SJCRH30 (cell line): ENCODE data around the gene MYOD1. TPM values are rescaled to one million over a fixed set of nuclear protein-coding genes. Genes with fewer than 3 reads are reported as not detected.

Source experiments
- DNase-seq, 2 experiments: peaks; one replicate each; pipeline ENCODE4 v3.0.0-alpha.2; 2015 to 2020
- H3K27ac ChIP-seq: fragments of 250-450 bp; sonication (Bioruptor Pico); 2 replicates; pipeline ENCODE4 v1.5.1; 2020; ENCODE audit warnings: mild to moderate bottlenecking, moderate library complexity
- H3K27me3 ChIP-seq: fragments of 250-450 bp; sonication (Bioruptor Pico); 2 replicates; pipeline ENCODE4 v1.5.1; 2020; ENCODE audit warnings: mild to moderate bottlenecking, moderate library complexity
- H3K36me3 ChIP-seq: fragments of 250-450 bp; sonication (Bioruptor Pico); 2 replicates; pipeline ENCODE4 v1.5.1; 2020; ENCODE audit warnings: mild to moderate bottlenecking, moderate library complexity
- H3K4me1 ChIP-seq: fragments of 250-450 bp; sonication (Bioruptor Pico); 2 replicates; pipeline ENCODE4 v1.5.1; 2020; ENCODE audit warnings: mild to moderate bottlenecking, moderate library complexity
- H3K4me3 ChIP-seq: fragments of 250-450 bp; sonication (Bioruptor Pico); 2 replicates; pipeline ENCODE4 v1.5.1; 2020; ENCODE audit warnings: mild to moderate bottlenecking, moderate library complexity
- H3K9me3 ChIP-seq: fragments of 250-450 bp; sonication (Bioruptor Pico); replicated peaks from 2 replicates; pipeline ENCODE4 v1.5.1; 2020; ENCODE audit warnings: mild to moderate bottlenecking, moderate library complexity
- total RNA-seq: library from RNA; depleted of rRNA; stranded (reverse); fragments of >200 nt; shearing (Covaris generic); gene quantifications from 2 replicates; pipeline ENCODE4 v1.2.3, GENCODE V29; 2014

Gene MYOD1
- total RNA-seq, 1 experiment from 2014 or later = 675 TPM

DNA sequence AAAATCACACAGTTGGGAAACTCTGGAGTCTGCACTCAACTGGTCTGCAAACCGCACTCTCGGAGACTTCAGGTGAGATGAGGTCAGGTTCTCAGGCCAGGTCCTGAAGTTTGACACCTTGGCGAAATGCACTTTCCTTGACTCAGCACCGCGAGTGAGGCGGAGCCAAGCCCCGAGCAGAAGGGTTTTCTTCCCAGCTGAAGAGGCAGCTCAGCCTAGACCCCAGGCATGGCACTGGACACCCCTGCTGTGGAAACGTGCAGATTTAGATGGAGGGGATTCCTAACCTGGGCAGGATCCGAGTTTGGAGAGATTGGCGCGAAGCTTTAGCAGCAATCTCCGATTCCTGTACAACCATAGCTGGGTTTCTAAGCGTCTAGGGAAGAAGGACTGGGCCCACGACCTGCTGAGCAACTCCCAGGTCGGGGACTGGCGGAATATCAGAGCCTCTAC, 835 bp upstream of the MYOD1 start:
- peak overlapping the region; percentile 89 for H3K4me3 ChIP-seq
- H3K36me3 ChIP-seq = peaks cover 38% of the 10 kb centered on the region
- H3K27ac ChIP-seq = peak overlapping the region; percentile 92
- no peaks in the 10 kb centered on the region for H3K9me3 ChIP-seq
- peak in 1 of 2 experiments; percentile 58 for DNase-seq
- H3K4me1 ChIP-seq = peaks cover 56% of the 10 kb centered on the region
- no peaks in the 10 kb centered on the region for H3K27me3 ChIP-seq

DNA sequence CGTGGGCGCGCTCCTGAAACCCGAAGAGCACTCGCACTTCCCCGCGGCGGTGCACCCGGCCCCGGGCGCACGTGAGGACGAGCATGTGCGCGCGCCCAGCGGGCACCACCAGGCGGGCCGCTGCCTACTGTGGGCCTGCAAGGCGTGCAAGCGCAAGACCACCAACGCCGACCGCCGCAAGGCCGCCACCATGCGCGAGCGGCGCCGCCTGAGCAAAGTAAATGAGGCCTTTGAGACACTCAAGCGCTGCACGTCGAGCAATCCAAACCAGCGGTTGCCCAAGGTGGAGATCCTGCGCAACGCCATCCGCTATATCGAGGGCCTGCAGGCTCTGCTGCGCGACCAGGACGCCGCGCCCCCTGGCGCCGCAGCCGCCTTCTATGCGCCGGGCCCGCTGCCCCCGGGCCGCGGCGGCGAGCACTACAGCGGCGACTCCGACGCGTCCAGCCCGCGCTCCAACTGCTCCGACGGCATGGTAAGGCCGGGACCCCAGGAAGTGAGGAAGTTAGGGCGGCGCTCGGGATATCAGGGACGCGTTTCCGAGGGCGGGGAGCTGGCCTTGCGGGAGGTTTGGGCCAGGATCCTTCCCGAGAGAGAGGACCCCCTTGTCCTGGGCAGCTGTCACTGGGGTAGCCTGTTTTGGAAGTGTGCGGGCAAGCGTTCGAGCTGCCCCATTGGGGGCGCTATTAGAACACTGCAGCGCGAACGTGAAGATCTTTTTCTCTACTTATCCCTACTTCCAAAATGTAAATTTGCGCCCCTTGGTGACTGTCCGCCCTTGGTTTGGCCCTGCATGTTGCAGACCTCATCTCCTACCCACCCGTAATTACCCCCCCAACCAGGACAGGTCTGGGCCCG, 796 bp downstream of the MYOD1 start:
- peak overlapping the region; percentile 92 for H3K27ac ChIP-seq
- DNase-seq = peak; percentile 59 to 73
- peaks cover 49% of the 10 kb centered on the region for H3K36me3 ChIP-seq
- H3K4me3 ChIP-seq = peak overlapping the region; percentile 89
- H3K4me1 ChIP-seq = peaks cover 51% of the 10 kb centered on the region
- no peaks in the 10 kb centered on the region for H3K27me3 ChIP-seq
- no peaks in the 10 kb centered on the region for H3K9me3 ChIP-seq

DNA sequence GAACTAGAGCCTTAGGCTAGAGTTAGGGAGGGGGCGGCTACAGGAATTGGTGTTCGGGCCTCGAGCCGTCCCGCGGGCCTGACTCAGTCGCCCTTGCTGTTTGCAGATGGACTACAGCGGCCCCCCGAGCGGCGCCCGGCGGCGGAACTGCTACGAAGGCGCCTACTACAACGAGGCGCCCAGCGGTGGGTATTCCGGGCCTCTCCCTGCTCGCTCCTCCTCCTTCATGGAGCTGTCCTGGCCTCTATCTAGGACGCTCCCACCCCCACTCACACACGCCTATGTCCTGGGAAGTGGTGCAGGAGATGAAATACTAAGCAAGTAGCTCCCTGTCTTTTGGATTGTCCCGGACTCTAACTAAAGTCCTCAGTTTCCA, 1.4 kb downstream of the MYOD1 start:
- H3K27me3 ChIP-seq = no peaks in the 10 kb centered on the region
- peaks cover 54% of the 10 kb centered on the region for H3K36me3 ChIP-seq
- DNase-seq = peak in 1 of 2 experiments; percentile 66
- peaks cover 50% of the 10 kb centered on the region for H3K4me1 ChIP-seq
- peak overlapping the region; percentile 92 for H3K27ac ChIP-seq
- H3K9me3 ChIP-seq = no peaks in the 10 kb centered on the region
- H3K4me3 ChIP-seq = peak overlapping the region; percentile 89

DNA sequence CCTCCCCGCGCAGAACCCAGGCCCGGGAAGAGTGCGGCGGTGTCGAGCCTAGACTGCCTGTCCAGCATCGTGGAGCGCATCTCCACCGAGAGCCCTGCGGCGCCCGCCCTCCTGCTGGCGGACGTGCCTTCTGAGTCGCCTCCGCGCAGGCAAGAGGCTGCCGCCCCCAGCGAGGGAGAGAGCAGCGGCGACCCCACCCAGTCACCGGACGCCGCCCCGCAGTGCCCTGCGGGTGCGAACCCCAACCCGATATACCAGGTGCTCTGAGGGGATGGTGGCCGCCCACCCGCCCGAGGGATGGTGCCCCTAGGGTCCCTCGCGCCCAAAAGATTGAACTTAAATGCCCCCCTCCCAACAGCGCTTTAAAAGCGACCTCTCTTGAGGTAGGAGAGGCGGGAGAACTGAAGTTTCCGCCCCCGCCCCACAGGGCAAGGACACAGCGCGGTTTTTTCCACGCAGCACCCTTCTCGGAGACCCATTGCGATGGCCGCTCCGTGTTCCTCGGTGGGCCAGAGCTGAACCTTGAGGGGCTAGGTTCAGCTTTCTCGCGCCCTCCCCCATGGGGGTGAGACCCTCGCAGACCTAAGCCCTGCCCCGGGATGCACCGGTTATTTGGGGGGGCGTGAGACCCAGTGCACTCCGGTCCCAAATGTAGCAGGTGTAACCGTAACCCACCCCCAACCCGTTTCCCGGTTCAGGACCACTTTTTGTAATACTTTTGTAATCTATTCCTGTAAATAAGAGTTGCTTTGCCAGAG, 2.0 kb downstream of the MYOD1 start:
- Histone ChIP-seq H3K36me3 (peaks cover 60% of the 10 kb centered on the region), H3K4me3 (peak overlapping the region; percentile 89), H3K4me1 (peaks cover 45% of the 10 kb centered on the region), H3K27ac (peak overlapping the region; percentile 92), H3K27me3 (no peaks in the 10 kb centered on the region), H3K9me3 (no peaks in the 10 kb centered on the region)
- peak; percentile 49 to 50 for DNase-seq

DNA sequence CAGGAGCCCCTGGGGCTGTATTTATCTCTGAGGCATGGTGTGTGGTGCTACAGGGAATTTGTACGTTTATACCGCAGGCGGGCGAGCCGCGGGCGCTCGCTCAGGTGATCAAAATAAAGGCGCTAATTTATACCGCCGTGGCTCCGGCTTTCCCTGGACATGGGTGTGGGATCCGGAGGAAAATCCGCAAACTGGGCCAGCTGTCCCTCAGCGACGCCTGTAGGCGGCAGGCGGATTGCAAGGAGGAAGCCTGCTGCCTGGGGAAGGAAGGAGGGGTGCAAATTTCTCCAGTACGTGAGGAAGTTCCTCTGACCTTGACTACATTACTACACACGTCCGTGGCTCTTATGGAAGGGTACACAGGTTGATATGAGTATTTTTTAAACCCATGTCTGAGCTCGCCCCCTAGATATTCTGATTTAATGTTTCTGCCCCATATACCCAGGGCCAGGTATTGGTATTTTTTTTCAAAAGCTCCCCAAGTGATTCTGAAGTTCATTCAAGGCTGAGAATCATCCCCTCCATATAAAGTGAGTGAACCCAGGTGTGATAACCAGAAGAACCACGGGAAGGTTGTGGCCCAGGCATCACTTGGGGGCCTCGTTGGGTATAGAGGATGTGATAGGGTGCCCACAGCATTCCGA, 2.8 kb downstream of the MYOD1 start:
- Histone ChIP-seq H3K27ac (peak overlapping the region; percentile 92), H3K27me3 (no peaks in the 10 kb centered on the region), H3K36me3 (peaks cover 60% of the 10 kb centered on the region), H3K4me1 (peaks cover 38% of the 10 kb centered on the region), H3K9me3 (no peaks in the 10 kb centered on the region), H3K4me3 (peak overlapping the region; percentile 89)
- peak; percentile 69 to 73 for DNase-seq

DNA sequence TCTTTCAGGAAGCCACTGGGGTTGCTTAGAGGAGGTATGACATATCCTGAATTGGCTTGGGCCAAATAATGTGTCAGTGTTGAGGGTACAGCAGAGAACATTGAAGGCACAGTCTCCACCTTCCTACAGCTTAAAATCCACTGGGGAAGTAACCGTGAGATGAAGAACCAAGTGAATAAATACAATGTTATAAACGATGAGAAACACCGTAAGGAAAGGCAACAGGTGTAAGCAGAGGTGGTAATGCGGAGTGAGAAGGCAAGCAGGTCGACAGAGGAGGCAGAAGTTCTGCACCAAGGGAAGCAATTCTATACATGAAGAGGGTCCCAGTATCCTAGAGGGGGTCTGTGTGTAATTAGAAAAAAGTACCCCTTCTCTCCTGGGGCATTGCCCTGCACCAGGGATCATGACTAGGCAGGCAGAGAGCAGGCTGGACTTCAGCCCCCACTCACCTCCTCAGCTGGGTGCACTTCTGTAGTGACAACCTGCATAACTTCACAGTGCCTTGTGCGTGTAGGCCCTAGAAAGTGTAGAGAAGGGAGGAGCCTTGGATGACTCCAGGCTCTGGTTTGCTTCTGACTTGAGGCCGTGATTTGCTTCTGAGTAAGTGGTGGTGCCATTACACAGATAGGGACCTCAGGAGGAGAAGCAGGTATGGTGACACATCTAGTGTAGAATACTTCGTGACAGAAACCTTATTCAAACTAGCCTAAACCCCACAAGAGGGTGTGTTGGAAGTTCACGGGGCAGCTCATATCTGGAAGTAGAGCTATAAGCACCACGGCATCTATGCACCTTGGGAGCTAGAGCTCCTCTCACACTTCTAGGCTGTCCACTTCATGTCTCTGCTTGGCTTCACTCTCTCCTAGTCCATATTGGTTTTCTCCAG, 4.9 kb downstream of the MYOD1 start:
- peak; percentile 68 to 79 for DNase-seq
- H3K27me3 ChIP-seq = no peaks in the 10 kb centered on the region
- peak overlapping the region; percentile 89; the same call in 1 of the 2 replicates for H3K4me3 ChIP-seq
- H3K36me3 ChIP-seq = peaks cover 63% of the 10 kb centered on the region
- peak overlapping the region; percentile 92; the same call in 1 of the 2 replicates for H3K27ac ChIP-seq
- H3K9me3 ChIP-seq = no peaks in the 10 kb centered on the region
- H3K4me1 ChIP-seq = peaks cover 38% of the 10 kb centered on the region

DNA sequence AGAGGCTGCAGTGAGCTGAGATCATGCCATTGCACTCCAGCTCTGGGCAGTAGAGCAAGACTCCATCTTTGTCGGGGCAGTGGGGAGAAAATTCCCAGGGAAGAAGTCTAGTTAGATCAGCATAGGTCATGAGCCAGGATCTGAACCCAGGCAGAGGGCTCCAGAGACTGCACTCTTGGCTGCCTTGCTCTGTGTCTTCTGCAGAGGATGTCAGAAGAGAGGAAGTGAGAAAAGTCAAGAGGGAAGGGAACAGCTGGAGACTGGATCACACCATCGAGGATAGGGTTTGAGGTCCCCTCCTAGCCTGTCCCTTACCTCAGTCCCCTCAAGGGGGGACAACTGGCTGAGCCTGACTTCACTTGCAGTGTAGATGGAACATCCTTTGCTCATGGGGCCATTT, 5.8 kb downstream of the MYOD1 start:
- H3K27me3 ChIP-seq = no peaks in the 10 kb centered on the region
- DNase-seq = peak; percentile 80 to 91

DNA sequence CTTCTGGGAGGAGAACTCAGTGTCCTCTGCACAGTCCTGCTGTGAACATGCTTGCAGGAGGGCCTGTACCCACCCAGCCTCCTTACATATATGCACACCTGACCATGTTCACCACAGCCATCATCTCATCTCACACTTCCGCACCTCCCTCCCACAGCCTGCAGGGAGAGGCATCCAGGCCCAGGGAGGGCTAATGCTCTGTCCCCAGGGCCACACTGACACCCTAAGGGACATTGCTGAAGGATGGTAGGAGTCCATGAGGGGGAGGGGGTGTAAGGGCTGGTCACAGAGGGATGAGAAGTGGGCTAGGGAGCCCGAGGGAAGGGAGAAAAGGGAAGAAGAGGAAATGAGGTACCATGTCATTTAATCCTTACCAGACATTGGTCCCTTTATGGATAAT, 10.8 kb downstream of the MYOD1 start:
- Histone ChIP-seq H3K27me3 (no peaks in the 10 kb centered on the region), H3K36me3 (peaks cover 16% of the 10 kb centered on the region), H3K27ac (peak overlapping the region; percentile 9; the same call in 1 of the 2 replicates), H3K4me3 (no peak overlapping the region), H3K4me1 (peaks cover 47% of the 10 kb centered on the region), H3K9me3 (no peaks in the 10 kb centered on the region)
- DNase-seq = peak in 1 of 2 experiments; percentile 38

More for the DNA sequence above, 5.8 kb downstream of the MYOD1 start:
- Histone ChIP-seq H3K36me3 (peaks cover 61% of the 10 kb centered on the region), H3K4me1 (peaks cover 45% of the 10 kb centered on the region), H3K4me3 (no peak overlapping the region), H3K27ac (peak overlapping the region; percentile 21), H3K9me3 (no peaks in the 10 kb centered on the region)

DNA sequence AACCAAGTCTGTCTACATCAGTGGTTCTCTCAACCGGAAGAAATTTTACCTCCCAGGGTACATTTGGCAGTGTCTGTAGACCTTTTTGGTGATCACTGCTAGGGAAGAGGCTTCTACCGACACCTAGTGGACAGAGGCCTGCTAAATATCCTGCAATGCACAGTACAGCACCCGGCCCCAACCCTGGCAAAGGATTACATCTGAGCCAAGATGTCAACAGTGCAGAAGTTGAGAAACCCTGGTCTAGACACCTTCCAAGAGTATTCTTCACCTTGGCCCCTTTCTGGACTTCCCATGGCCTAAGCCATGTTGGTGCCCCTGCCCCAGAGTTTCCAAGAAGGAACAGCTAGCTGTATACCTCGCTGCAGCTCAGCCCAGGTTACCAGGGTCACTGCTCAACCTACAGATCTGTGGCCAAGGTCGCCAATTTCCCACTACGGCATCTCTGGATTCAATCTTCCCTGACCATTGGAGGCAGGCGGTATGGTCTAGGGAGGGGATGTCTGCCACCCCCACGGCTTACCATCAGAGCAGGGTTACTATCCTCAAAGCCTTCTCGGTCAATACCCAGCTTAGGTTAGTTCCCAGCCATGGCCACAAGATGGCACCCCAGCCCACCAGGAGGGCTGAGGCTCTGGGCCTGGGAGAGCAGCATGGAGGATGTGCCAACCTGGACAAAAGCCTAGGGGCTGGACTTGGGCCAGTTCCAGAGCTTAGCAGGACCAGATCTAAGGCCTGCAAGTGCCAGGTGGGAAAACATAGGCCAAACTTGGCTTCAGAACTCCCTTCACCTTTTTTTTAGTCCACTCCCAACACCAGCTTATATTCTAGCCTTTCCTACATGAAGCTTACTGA, 11.5 kb downstream of the MYOD1 start:
- H3K4me1 ChIP-seq = peaks cover 41% of the 10 kb centered on the region
- H3K36me3 ChIP-seq = peaks cover 11% of the 10 kb centered on the region
- H3K4me3 ChIP-seq = no peak overlapping the region
- H3K9me3 ChIP-seq = no peaks in the 10 kb centered on the region
- no peaks in the 10 kb centered on the region for H3K27me3 ChIP-seq
- H3K27ac ChIP-seq = peak overlapping the region; percentile 9; the same call in 1 of the 2 replicates
- DNase-seq = peak; percentile 90 to 98

DNA sequence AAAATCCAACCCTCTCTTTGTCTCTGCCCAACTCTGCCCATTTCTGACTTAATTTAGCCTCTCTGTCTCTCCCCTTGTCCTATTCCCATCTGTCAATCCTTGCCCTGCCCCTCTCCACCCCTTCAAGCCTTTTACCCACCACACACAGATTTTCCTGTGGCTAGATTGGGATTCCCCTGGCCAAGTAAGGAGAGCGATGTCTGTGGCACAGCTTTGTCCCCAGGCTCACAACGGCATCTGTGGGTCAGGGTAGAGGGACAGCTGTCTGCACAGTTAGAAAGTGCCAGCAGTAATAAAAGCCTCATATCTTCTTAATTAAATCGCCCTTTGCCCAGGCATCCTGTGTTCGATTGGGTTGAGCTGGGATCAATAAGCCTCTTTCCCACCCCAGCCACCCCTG, 13.9 kb downstream of the MYOD1 start:
- DNase-seq = no peak
- peaks cover 34% of the 10 kb centered on the region for H3K4me1 ChIP-seq
- peaks cover 6% of the 10 kb centered on the region; the same call in 1 of the 2 replicates for H3K36me3 ChIP-seq
- H3K9me3 ChIP-seq = no peaks in the 10 kb centered on the region
- H3K27me3 ChIP-seq = no peaks in the 10 kb centered on the region
- H3K27ac ChIP-seq = no peak overlapping the region
- H3K4me3 ChIP-seq = no peak overlapping the region

DNA sequence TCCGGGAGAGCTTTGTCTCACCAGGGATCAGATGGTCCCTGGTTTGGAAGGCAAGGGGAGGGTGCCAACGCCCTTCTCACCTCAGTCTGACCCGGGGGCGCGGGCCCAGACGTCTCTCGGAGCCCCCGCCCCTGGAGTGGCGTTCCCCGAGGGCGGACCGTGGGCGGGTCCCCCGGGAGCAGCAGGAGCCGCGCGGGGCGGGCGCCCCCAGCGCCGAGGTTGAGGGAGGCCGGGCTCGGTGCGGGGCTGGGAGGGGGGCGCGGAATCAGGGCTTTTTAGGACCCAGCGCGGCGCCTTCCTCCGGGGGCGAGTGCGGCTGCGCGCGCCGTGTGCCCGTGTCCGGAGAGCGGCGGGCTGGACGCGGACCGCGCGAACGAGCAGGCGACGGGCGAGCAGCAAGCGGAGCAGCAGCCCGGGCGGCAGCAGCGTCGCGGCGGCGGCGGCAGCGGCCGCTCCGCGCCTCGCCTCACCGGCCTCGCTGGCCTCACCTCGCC, 15.1 kb downstream of the MYOD1 start, which contains the start of gene KCNC1:
KCNC1 (plus strand) TSS at position 364 of the 494 bp plus-strand sequence. CDS start 1,222 bp downstream, outside the sequence.
- H3K36me3 ChIP-seq = peaks cover 2% of the 10 kb centered on the region; the same call in 1 of the 2 replicates
- H3K4me3 ChIP-seq = peak within 1 kb of the TSS; percentile 69
- H3K27me3 ChIP-seq = no peaks in the 10 kb centered on the region
- no peaks in the 10 kb centered on the region for H3K9me3 ChIP-seq
- DNase-seq = peak; percentile 88 to 92
- peaks cover 25% of the 10 kb centered on the region for H3K4me1 ChIP-seq
- H3K27ac ChIP-seq = peak within 1 kb of the TSS; percentile 7; the same call in 1 of the 2 replicates

DNA sequence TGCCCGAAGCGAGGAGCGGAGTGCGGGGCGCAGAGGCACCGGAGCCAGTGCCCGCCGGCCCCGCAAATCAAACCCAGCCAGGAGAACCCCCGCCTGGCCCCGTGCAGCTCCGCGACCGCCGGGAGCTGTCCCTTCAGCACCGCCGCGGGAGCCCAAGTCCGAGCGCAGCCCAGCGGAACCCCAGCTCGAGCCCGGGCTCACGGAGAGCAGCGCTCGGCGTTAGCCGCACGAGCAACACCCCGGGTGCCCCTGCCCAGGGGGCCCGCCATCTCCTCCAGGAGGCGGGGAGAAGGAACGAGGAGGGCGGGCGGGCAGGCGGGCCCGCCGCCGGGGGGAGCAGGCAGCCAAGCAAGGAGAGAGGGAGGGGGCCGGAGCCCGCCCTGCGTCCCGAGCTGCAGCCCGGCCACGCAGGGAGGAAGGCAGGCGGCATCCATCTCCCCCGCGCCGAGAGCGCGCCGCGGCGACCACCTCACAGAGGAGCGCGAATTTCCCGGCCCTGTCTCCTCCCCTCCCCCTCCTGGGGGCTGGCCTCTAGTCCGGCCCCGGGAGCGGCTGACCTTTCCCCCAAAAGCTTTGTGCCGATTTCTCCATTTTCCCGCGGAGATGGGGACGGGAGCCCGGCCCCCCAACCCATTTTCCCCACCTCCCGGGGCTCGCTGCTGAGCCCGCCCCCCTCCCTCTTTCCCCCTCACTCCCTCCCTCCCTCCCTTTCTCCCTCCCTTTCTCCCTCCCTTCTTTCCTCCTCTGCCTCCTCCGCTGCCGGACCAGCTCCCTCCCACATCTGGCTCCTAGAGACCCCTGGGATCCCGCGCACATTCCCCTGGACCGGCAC, 15.8 kb downstream of the MYOD1 start:
- no peaks in the 10 kb centered on the region for H3K36me3 ChIP-seq
- no peaks in the 10 kb centered on the region for H3K9me3 ChIP-seq
- peaks cover 19% of the 10 kb centered on the region for H3K4me1 ChIP-seq
- H3K27me3 ChIP-seq = no peaks in the 10 kb centered on the region
- DNase-seq = peak; percentile 84 to 85
- peak overlapping the region; percentile 7; the same call in 1 of the 2 replicates for H3K27ac ChIP-seq
- H3K4me3 ChIP-seq = peak overlapping the region; percentile 69
